Aorta (tissue), 5 donors: ENCODE data around the gene CHD6. TPM values are rescaled to one million over a fixed set of nuclear protein-coding genes. Genes with fewer than 3 reads are reported as not detected.
A peak's percentile ranks its signal among the peaks of the same experiment; 100 is the strongest.

ENCODE experiments used
- ATAC-seq: fragments of 200-7000 bp; cut with Tn5 transposase; one replicate; pipeline ENCODE4 v1.9.1; 2022; ENCODE audit warnings: moderate library complexity; ENCODE audit not compliant: low FRiP score
- DNase-seq, 2 donors: peaks; one replicate each; pipeline ENCODE4 v3.0.0-alpha.2; 2020
- H3K27ac ChIP-seq, 2 donors: one replicate each; pipeline ENCODE4 v1.5.1; 2013; ENCODE audit warnings: low read length in 2 of 2, mild to moderate bottlenecking in 2 of 2, moderate library complexity in 2 of 2, control low read depth in 1 of 2, inconsistent platforms in 1 of 2, low read depth in 1 of 2
- H3K27me3 ChIP-seq, 2 donors: one replicate each; pipeline ENCODE4 v1.6.1; 2013; ENCODE audit warnings: control low read depth in 1 of 2, low read length in 1 of 2, mild to moderate bottlenecking in 1 of 2, moderate library complexity in 1 of 2; ENCODE audit not compliant: insufficient read depth in 2 of 2, control insufficient read depth in 1 of 2
- H3K36me3 ChIP-seq, 2 donors: one replicate each; pipeline ENCODE4 v1.6.1; 2013; ENCODE audit warnings: control low read depth in 1 of 2, low read length in 1 of 2, mild to moderate bottlenecking in 1 of 2; ENCODE audit not compliant: insufficient read depth in 2 of 2, control insufficient read depth in 1 of 2
- H3K4me1 ChIP-seq, 2 donors: one replicate each; pipeline ENCODE4 v1.6.1; 2013; ENCODE audit warnings: low read length in 2 of 2, control low read depth in 1 of 2, mild to moderate bottlenecking in 1 of 2, moderate library complexity in 1 of 2; ENCODE audit not compliant: insufficient read depth in 2 of 2, control insufficient read depth in 1 of 2
- H3K4me3 ChIP-seq, 2 donors: one replicate each; pipeline ENCODE4 v1.5.1; 2013; ENCODE audit warnings: low read length in 2 of 2, control low read depth in 1 of 2, mild to moderate bottlenecking in 1 of 2
- H3K9me3 ChIP-seq: one replicate; pipeline ENCODE4 v1.6.1; 2013; ENCODE audit warnings: mild to moderate bottlenecking, low read length; ENCODE audit not compliant: control insufficient read depth
- WGBS, 2 donors: extraction: QIAGEN DNeasy Blood & Tissue Kit; methylation state at CpG; one replicate each; pipeline ENCODE4 v1.1.7; 2013; 5-methylcytosine and 5-hydroxymethylcytosine counted together
- intact Hi-C, 2 donors: fragments of 100-400 bp; cut with DNase I; formaldehyde crosslinking; loops; one replicate each; pipeline versions ENCODE4 v1.14.2 to v1.15.0; 2022
- polyA plus RNA-seq, 2 donors: library from polyadenylated mRNA; stranded (reverse); fragments of 200-250 nt; gene quantifications; one replicate each; pipeline ENCODE4 v1.2.3, GENCODE V29; 2013
- total RNA-seq, 2 donors: library from RNA; stranded (reverse); fragmentation: NEBNext Ultra II Directional; extraction: Animal tissue kit (Norgen Biotek cat#: 25700); gene quantifications; one replicate each; pipeline ENCODE4 v1.2.1, GENCODE V29; 2021
- donor health status: healthy with polysubstance abuse.
- donor health status: Bipolar disorder and iron deficiency.
- donor health status: DM: no; HTN: no; CAD: no.
- donor health status: DM: no; HTN: no; CAD: no.
- donor health status: DM: yes; HTN: yes; CAD: no.

The CHD6 gene
- total and polyA plus RNA-seq, 4 donors = 3.3 to 126 (median 69.1) TPM

DNA sequence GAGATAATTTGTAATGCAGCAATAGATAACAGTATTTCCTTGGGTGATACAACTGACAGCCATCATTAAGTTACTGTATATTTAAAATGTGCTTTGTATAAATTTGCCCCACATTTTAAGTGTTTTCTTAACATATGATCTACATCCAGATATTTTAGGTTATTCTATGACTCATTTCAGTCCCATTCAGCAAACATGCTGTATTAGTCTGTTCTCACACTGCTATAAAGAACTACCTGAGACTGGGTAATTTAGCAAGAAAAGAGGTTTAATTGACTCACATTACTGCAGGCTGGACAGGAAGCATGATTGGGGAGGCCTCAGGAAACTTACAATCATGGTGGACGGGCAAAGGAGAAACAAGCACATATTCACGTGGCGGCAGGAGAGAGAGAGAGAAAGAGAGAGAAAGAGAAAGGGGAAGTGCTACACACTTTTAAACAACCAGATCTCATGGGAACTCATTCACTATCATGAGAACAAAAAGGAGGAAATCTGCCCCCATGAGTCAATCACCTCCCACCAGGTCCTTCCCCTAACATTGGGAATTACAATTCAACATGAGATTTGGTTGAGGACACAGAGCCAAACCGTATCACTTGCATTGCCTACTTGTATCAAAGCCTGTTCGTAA is 9.6 kb upstream of the CHD6 start:
- ATAC-seq (no peak), DNase-seq (no peak)
- intact Hi-C loops = no loop called here
- Histone ChIP-seq H3K4me1 (no peaks in the 10 kb centered on the region), H3K4me3 (no peak overlapping the region), H3K27me3 (no peaks in the 10 kb centered on the region), H3K36me3 (no peaks in the 10 kb centered on the region), H3K27ac (no peak overlapping the region), H3K9me3 (no peaks in the 10 kb centered on the region)
- WGBS, 2 donors = 88 to 91% methylated on average over 5 of the region's 5 CpGs

DNA sequence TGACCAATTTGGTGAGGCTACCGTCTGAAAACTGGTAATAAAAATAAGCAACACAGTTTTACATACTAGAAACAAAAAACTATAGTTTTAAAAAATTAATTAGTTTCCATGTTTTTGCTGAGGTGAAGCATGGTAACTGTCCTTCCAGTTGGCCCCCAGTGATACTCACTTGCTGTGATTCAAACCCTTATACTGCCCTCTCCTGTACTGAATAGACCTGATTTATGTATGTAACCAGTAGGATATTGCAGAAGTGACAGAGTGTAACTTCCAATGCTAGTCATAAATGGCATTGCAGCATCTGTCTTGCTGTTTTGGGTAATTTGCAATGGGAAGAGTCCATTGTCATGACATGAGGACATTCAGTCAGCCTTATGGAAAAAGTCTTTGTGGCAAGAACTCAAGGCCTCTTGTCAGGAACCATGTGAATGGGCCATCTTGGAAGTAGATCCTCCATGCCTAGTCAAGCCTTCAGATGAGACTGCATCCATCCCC is 8.9 kb upstream of the CHD6 start:
- Histone ChIP-seq H3K27ac (no peak overlapping the region), H3K36me3 (no peaks in the 10 kb centered on the region), H3K4me3 (no peak overlapping the region), H3K27me3 (no peaks in the 10 kb centered on the region), H3K9me3 (no peaks in the 10 kb centered on the region), H3K4me1 (no peaks in the 10 kb centered on the region)
- intact Hi-C loops = no loop called here
- no peak for DNase-seq
- 86 to 93% methylated on average over 1 of the region's 1 CpG for WGBS, 2 donors
- ATAC-seq = no peak

DNA sequence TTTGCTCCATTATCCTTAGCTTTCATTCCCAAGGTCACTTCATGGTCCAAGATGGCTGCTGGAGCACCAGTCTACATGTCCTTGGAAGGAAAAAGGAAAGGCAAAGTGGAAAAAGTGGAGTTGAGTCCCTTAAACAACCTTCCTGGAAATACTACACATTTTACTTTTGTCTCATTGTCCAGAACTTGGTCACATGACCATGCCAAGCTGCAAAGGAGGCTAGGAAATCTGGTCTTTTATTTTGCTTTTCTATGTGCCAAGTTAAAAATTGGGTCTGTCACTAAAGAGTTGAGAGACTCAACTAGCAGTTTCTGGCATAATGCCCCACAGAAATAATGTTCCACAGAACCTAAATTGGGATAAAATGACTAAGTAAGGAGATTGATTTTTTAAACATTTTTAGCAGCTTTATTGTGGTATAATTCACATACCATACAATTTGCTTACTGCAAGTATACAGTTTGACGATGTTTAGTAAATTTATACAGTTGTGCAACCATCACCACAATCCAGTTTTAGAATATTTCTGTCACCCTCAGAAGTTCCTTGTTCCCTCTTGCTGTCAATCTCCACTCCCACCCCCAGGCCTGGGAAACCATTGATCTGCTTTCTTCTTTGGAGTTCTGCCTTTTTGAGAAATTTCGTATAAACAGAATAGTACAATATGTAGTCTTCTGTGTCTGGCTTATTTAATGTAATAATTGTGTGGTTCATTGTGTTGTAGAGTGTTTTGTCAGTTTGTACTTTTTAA is 5.6 kb upstream of the CHD6 start:
- H3K27ac ChIP-seq = no peak overlapping the region
- no peaks in the 10 kb centered on the region for H3K36me3 ChIP-seq
- H3K4me1 ChIP-seq = no peaks in the 10 kb centered on the region
- no peaks in the 10 kb centered on the region for H3K27me3 ChIP-seq
- DNase-seq (no peak), ATAC-seq (no peak)
- intact Hi-C loops = no loop called here
- WGBS, 2 donors = 59 to 61% methylated on average over 2 of the region's 2 CpGs
- H3K4me3 ChIP-seq = no peak overlapping the region
- no peaks in the 10 kb centered on the region for H3K9me3 ChIP-seq

DNA sequence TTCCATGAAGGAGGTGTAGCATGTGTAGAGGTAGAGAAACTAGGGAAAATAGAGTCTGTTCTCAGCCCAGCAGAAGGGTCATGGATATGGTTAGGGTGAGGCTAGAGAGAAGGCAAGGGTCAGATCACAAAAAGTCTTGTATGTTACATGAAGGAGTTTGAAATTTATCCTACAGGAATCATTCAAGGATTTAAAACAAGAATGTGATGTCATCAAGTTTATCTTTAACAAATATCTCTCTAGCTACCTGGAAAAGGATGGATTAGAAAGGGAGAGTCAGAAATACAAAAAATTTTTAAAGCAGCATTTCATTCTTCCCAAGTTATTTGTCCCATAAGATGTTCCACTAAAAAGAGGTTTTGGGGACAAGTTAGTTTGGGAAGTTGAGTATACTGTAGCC is 4.4 kb upstream of the CHD6 start:
- intact Hi-C loops = no loop called here
- ATAC-seq = no peak

DNA sequence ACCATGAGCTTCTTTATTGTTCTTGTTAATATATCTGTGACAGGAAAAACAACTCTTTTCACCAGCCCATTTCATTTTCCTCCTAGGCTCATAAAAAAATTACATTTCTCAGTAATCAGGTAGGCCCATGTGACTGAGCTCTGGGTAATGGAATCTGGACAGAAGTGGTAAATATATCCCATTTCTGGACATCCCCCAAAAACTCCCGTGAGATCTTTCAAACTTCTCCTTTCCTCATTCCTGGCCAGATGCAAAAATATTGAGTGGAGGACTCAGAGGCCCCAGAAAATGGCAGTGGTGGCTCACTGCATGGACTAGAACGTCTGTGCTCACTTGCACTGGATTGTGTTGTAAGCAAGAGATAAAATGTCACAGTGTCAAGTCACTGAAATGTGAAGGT is 3.8 kb upstream of the CHD6 start:
- Histone ChIP-seq H3K4me1 (peaks cover 0 to under 1% of the 10 kb centered on the region in 2 donors), H3K4me3 (no peak overlapping the region), H3K27ac (no peak overlapping the region), H3K36me3 (no peaks in the 10 kb centered on the region), H3K27me3 (no peaks in the 10 kb centered on the region), H3K9me3 (no peaks in the 10 kb centered on the region)
- DNase-seq = no peak
- ATAC-seq = no peak
- 37 to 47% methylated on average over 2 of the region's 2 CpGs for WGBS, 2 donors
- intact Hi-C loops = no loop called here

More for the DNA sequence above, 4.4 kb upstream of the CHD6 start:
- no peaks in the 10 kb centered on the region for H3K9me3 ChIP-seq
- H3K27me3 ChIP-seq = no peaks in the 10 kb centered on the region
- no peaks in the 10 kb centered on the region for H3K4me1 ChIP-seq
- H3K27ac ChIP-seq = no peak overlapping the region
- H3K36me3 ChIP-seq = no peaks in the 10 kb centered on the region
- DNase-seq = no peak
- H3K4me3 ChIP-seq = no peak overlapping the region

DNA sequence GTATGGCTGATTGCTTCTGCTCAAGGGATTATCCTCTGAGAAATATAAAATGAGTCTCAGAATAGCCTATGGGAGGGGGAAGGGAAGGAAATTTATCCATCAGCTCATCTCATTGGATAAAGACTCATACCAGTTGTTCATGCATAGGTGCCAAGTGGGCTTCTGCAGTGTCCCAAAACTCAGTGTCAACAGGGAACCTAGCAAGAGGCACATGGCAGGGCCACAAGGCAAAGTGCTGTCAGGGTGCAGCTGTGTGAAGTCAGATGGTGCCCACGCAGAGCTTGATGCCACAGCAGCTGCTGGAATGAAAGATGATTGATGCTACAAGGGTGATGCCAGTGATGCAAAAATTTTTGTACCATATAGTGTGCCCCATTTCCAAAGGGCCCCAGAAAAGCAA is 3.2 kb upstream of the CHD6 start:
- no peak for DNase-seq
- intact Hi-C loops = no loop called here

DNA sequence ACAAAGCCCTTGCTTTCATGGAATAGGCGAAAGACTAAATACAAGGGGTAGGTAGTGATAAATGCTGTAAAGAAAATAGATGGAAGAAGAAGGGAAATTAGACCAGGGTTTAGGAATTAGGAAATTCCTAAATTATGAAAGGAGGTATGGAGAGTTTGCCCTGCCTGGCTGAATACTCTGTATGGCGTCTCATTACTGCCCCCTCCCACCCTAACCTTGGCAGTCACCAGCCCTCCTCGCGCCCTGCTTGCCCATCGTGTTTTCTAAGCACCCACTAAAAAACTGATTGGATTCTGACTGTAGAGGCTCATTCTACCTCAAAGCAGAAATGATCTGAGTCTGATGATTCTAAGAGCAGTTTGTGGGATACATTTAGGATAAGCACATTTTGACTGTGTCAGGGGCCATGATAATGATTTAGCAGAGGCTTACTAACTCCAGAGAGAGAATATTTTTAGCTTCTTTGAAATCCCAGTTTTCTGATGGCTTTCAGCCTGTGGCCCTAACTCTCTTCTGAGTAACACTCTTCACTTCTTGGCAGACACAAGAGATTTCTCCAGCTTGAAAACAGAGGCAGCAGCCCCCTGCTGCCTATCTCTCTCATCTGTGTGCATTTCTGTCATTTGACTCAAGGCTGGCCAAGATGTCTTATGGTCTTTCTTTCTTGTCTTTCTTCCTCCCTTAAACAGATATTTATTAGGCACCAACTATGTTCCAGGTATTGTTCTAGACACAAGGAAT is 1.4 kb upstream of the CHD6 start:
- Histone ChIP-seq H3K27me3 (no peaks in the 10 kb centered on the region), H3K36me3 (no peaks in the 10 kb centered on the region), H3K9me3 (no peaks in the 10 kb centered on the region), H3K4me1 (peaks cover 3 to 15% of the 10 kb centered on the region in 2 donors), H3K4me3 (no peak overlapping the region), H3K27ac (no peak overlapping the region)
- ATAC-seq = no peak
- 43 to 58% methylated on average over 5 of the region's 5 CpGs for WGBS, 2 donors
- no peak for DNase-seq
- intact Hi-C loops = loop anchor here in 1 of 2 donors (10.0 kb wide), 1 partner anchor 135 kb away; no protein-coding TSS in a partner anchor

More for the DNA sequence above, 3.2 kb upstream of the CHD6 start:
- no peak for ATAC-seq
- H3K4me3 ChIP-seq = no peak overlapping the region
- H3K36me3 ChIP-seq = no peaks in the 10 kb centered on the region
- no peaks in the 10 kb centered on the region for H3K27me3 ChIP-seq
- no peaks in the 10 kb centered on the region for H3K9me3 ChIP-seq
- 83 to 92% methylated on average over 1 of the region's 1 CpG for WGBS, 2 donors
- H3K4me1 ChIP-seq = peaks cover 3 to 6% of the 10 kb centered on the region in 2 donors
- H3K27ac ChIP-seq = no peak overlapping the region

DNA sequence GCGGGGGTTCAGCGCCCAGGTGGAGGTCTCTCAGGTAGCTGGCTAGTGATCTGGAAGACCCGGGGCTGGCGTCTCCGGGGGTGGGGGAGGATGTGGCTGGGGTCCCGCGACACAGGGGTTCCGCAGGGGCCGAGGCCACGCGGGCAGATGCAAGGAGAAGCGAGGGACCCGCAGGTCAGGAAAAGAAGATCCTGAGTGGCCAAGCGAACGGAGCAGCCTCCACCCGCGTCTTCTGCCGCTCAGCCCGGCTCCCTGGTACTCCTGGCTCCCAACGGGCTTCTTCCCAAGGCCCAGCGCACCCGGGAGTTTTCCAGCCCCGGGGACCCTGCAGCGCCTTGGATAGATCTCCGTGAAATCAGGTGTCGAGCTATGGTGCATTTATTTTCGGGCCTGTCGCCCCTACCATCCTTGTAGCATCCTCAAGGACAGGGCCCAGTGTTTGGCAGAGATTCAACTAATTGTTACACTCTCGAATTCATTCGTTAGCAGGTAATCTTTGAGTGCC is 682 bp upstream of the CHD6 start:
- peak overlapping the region; percentile 73 to 99 for H3K4me3 ChIP-seq
- intact Hi-C loops = loop anchor here in 1 of 2 donors (10.0 kb wide), 1 partner anchor 134 kb away; no protein-coding TSS in a partner anchor
- ATAC-seq (no peak), DNase-seq (no peak)
- H3K4me1 ChIP-seq = peaks cover 3 to 15% of the 10 kb centered on the region in 2 donors
- peak overlapping the region in 1 of 2 donors; percentile 24 for H3K27ac ChIP-seq
- no peaks in the 10 kb centered on the region for H3K9me3 ChIP-seq
- 7 to 8% methylated on average over 30 of the region's 30 CpGs for WGBS, 2 donors
- H3K27me3 ChIP-seq = no peaks in the 10 kb centered on the region
- H3K36me3 ChIP-seq = no peaks in the 10 kb centered on the region
